Neural progenitor cell (in vitro differentiated cells): Measurements from ENCODE around the gene EEF1AKMT3.

Source experiments
- CTCF ChIP-seq: fragments of 200-600 bp; sonication (generic); IDR thresholded peaks from 2 replicates; pipeline ENCODE4 v1.5.1; 2017; ENCODE audit warnings: antibody characterized with exemption, mild to moderate bottlenecking
- EZH2phosphoT487 ChIP-seq: fragments of 200-600 bp; sonication (generic); IDR thresholded peaks from 2 replicates; pipeline ENCODE4 v1.6.1; 2017; ENCODE audit warnings: antibody characterized with exemption

- TF ChIP-seq CTCF, result no peak
- no peak for TF ChIP-seq EZH2phosphoT487
These were observed 54.0 kb downstream of the EEF1AKMT3 start for GRCh38 chr12:57826400-57826799.
